HG02610 (cell line): ENCODE data around the gene NEB.
"Not testable (repeated sequence)": the region's sequence is repeated elsewhere in the genome, so short reads cannot be mapped to it uniquely, and the experiment has no call there.

Source experiments
- ATAC-seq: cut with Tn5 transposase; IDR thresholded peaks from one replicate; pipeline ENCODE4 v1.9.1; 2021; ENCODE audit warnings: mild to moderate bottlenecking, moderate library complexity; ENCODE audit not compliant: unreplicated experiment

The NEB gene

DNA sequence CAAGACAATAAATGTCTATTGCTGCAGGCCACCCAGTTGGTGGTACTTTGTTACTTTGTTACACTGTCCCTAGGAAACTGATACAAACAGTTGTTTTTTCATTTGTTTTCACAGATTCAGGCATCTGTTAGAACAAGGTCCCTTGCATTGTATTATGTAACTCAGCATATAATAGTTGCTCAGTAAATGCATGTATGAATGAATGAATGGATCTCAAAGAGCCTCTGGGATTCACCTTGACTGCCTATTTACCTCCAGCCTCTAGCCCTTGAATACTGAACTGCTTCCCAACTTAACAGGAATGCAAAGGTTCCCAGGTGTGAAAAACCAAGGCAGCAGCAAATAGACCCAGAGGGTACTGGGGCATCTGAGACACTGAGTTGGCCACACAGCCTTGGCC lies 27.4 kb upstream of the NEB start:
- ATAC-seq: no peak

DNA sequence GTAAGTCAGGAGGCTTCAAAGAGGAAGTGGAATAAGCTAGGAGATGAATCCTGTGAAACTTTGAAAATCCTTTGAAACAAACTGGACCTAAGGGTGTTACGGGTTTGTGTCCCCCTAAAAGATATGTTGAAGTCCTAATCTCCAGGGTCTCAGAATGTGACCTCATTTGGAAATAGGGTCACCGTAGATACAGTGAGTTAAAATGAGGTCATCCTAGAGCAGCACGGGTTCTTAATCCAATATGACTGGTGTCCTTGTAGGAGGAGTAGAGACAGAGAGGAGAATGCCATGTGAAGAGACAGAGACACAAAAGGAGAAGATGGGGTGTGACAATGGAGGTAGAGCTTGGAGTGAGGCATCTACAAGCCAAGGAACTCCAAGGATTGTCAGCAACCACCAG lies 26.9 kb upstream of the NEB start:
- ATAC-seq: no peak

- ATAC-seq: no peak
These were observed 25.9 kb upstream of the NEB start for GRCh38 chr2:151760139-151760650.

GRCh38 chr2:151758744-151759143 lies 24.5 kb upstream of the NEB start:
- ATAC-seq: no peak

- no peak for ATAC-seq
These were observed 23.6 kb upstream of the NEB start for GRCh38 chr2:151757861-151758260.

DNA sequence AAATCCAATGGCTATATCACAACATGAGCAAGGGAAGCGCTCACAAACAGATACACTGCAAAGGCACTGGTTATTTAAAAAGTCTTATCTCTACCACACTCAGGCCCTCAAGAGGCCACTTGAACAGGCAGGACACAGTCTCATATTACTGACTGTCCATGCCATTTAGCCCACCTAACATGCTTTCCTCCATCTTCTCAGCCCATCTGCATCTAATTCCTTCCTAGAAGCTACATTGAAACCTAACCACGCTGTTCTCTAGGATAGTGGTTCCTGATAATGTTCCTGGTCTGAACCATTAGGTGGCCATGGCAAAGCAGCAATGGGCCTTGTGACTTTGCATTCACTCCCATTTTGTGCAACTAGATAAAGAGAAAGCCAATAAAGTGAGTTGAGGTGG lies 22.5 kb upstream of the NEB start:
- no peak for ATAC-seq

GRCh38 chr2:151754253-151754897 lies 20.1 kb upstream of the NEB start:
- no peak for ATAC-seq

GRCh38 chr2:151753540-151753939 lies 19.3 kb upstream of the NEB start:
- no peak for ATAC-seq

DNA sequence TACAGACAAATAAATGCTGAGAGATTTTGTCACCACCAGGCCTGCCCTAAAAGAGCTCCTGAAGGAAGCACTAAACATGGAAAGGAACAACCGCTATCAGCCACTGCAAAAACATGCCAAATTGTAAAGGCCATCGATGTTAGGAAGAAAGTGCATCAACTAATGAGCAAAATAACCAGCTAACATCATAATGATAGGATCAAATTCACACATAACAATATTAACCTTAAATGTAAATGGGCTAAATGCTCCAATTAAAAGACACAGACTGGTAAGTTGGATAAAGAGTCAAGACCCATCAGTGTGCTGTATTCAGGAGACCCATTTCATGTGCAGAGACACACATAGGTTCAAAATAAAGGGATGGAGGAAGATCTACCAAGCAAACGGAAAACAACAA lies 11.0 kb upstream of the NEB start:
- ATAC-seq: not testable (repeated sequence)

GRCh38 chr2:151730262-151730975 lies 3.9 kb downstream of the NEB start:
- peak; percentile 62 for ATAC-seq

GRCh38 chr2:151729837-151730236 lies 4.4 kb downstream of the NEB start:
- ATAC-seq: no peak

GRCh38 chr2:151729415-151729811 lies 4.9 kb downstream of the NEB start:
- ATAC-seq: peak; percentile 38

DNA sequence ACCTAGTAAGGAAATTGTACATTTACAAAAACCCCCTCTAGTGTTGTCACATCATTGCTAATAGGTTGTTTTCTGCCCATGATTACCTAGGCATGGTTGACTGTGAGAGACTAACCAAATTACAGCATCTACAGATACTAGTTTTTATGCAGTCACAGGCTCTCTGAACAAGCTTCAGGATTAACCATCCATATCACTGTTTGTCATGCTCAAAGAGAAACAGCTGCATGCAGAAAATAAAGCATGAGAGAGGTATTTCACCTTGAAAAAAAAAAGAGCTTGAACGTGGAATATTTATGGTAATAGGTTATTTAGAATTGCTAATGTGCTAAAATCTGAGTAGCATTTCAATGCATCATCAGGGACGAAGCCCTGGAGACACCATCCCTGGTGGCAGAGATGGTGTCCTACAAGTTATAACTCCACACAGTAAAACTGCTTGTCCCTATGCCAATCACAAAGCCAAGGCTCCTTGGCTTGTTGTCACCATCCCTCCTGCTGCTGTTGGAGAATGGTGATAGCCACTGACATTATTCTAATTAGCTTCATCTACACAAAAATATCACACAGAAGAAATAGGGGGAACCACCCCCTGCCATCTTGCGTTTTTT lies 5.4 kb downstream of the NEB start:
- ATAC-seq: peak; percentile 47

DNA sequence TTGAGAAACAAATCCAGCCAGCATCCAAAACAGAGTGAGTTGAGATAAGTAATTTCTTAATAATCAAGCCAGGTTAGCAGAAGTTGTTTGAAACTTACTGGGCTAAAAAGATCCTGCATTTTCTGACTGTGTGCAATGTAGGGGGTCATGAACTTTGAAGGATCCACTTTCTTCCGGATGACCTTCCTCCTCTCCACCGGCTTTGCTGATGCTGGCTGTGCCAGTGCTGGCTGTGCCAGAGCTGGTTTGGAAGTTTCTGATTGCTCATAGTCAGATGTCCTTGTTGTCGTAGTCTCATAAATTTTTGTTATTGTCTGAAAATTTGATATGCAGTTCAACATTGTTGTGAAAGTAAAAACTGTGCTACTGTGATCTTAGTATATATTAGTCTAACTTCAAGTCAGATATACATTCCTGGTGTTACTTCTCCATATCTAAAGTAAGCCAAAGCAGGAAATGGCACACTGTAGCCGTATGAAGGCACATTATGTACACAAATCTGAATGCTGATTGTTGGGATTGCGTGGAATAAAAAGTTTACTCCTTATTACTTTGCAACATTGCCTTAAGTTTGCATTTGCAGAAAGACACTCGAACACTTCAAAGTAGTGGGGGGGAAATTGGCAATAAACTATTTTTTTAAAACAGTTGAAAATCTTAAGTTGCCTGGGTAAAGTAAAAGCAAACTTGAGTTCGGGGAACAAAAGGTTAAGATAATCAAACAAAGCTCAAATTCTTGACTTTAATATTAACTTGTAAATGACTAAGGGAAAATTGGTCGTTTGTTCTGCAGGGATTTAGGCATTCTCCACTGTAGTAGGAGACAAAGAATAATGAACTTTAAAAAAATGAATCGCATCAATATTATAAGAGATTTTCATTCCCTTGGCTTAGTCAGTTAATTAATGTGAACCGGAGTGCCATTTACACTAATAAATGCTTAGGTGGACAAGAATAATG lies 6.4 kb downstream of the NEB start:
- ATAC-seq: no peak

DNA sequence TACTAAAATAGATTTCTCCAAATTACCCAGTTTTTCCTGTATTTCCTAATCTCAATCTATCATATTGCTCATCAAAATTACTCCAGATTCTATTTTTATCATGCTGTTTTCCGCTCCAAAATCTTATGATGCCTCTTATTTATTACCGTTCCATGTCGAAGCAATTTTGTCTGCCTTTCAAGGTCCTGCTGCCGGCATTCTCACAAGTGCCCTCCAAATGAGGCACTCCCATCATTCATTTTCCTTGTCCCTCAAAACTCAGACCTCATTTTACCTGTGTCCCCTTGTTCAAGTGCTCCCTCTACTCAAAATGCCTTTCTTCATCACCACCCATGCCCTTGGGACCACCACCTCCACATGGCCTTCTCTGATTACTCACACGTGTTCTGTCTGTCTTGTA lies 13.1 kb downstream of the NEB start:
- no peak for ATAC-seq

DNA sequence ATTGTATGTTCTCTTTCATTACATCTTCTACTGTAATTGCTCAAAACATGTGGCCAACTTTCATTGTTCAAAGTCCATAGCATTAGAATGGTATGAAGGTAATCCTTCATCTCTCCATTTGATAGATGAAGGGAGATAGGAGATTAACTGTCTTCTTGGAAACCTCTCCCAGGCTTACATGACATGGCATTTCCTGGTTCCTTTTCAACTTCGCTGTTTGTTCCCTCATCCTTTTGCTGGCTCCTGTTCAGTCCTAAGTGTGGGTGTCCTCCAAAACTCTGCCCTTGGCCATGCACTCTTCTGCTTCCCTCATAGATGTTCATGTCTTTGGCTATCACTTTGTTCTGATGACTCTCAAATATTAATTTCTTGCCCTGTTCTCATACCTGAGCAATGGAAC lies 13.8 kb downstream of the NEB start:
- ATAC-seq: no peak

GRCh38 chr2:151718796-151719195 lies 15.5 kb downstream of the NEB start:
- no peak for ATAC-seq

DNA sequence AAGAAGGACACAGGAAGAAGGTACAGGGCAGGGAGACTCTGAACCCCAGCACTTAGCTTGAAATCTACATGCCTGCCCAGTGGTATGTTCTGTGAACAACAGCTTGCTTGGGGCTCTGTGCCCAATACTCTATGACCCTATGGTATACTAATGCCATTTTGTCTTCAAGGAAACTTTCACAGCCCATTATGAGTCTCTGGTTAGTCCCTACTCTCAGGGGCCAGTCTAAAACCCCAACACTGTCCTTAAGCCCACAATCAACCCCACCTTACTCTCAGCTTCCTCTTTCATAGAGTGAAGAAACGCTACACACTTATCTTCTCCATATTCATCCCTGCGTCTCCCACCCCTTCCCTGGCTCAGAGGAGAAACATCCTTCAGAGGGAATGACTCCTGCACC lies 16.0 kb downstream of the NEB start:
- ATAC-seq: no peak

DNA sequence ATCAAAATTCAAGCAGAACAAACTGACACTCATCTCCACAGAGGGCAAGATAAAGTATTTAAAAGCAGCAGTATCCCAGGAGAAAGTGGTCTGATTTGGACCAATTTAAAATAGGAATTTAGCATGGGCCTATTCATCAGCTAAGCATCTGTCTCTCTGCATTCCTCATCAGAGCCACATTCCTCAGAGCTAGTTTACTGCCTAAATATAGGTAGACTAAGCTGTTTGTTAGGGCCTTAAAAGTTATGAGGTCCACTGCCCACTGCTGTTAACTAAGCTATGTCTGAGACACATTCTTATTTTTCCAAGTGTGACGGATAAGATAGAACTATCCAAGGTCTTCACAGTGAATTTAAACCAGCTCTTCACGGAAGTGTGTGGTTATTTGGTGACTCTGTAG lies 17.6 kb downstream of the NEB start:
- ATAC-seq: no peak

- no peak for ATAC-seq
These were observed 20.9 kb downstream of the NEB start for GRCh38 chr2:151713291-151713903.

DNA sequence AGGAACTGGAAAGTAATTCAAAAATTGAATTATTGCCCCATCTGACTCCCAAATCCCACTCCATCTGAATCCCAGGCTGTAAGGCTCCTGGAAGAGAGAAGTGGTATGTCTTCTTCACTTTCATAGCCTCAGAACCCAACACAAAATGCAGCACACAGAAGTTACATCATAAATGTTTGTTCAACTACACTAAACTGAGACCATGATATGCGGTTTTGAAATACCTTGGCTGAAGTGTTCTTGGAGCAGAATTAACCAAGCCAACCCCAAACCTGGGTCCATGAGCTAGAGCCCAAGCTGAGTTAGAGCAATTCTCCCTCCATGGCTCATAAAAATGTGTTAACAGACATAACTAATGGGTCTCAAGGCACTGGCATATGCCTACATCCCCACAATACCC lies 23.3 kb downstream of the NEB start:
- no peak for ATAC-seq
